ENCODE measurements around the gene OCA2. TPM values are rescaled to one million over a fixed set of nuclear protein-coding genes. Genes with fewer than 3 reads are reported as not detected.

The OCA2 gene
- polyA plus RNA-seq, 1 donor (not counting 4 experiments of a cell fraction or from before 2014, with no cell fraction given), result 0.05 TPM

DNA sequence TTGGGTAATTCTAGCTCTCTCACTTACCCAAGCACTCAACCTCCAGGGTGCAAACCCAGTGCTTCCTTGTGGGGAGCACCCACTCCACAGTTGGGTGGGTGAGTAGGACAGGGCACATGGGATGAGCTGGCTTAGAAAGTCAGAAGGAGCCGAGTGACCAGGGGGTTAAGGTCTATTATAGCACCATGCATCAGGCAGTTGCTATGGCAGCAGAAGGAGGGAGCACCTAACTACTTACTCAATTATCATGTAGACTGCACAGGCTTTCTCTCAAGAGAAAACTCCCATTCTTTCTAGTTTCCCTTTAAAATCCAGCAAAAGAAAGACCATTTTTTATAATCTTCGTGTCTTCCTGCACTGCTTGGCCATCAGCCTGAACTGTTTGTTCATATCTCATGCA, 163.0 kb downstream of the OCA2 start:
- Histone ChIP-seq H3K27me3 (ENCODE audit: control insufficient read depth, extremely low read depth, insufficient read depth, low read length) (no peaks in the 10 kb centered on the region), H3K27ac (ENCODE audit: control insufficient read depth, insufficient read depth, low read length) (no peak overlapping the region), H3K9me3 (ENCODE audit: control insufficient read depth, low read depth, low read length) (no peaks in the 10 kb centered on the region), H3K4me2 (ENCODE audit: control insufficient read depth, extremely low read depth, insufficient read depth, low read depth, low read length) (no peak overlapping the region), H3K9ac (ENCODE audit: control insufficient read depth, extremely low read depth, insufficient read depth, low read length) (no peak overlapping the region), H3K9me1 (ENCODE audit: control insufficient read depth, extremely low read depth, insufficient read depth, low read length) (no peaks in the 10 kb centered on the region), H2AFZ (ENCODE audit: control insufficient read depth, low read length) (no peak overlapping the region), H3K4me1 (ENCODE audit: control insufficient read depth, extremely low read depth, insufficient read depth, low read length) (no peaks in the 10 kb centered on the region), H3K4me3 (ENCODE audit: control insufficient read depth in 2 of 3, extremely low read depth in 1 of 3, insufficient read depth in 2 of 3, low read depth in 1 of 3, low read length in 3 of 3) (no peak overlapping the region), H4K20me1 (ENCODE audit: control insufficient read depth, extremely low read depth, insufficient read depth, low read length) (no peaks in the 10 kb centered on the region), H3K36me3 (ENCODE audit: control insufficient read depth in 2 of 2, extremely low read depth in 1 of 2, insufficient read depth in 2 of 2, low read length in 2 of 2) (no peaks in the 10 kb centered on the region), H3K79me2 (ENCODE audit: control insufficient read depth, insufficient read depth, low read length) (no peaks in the 10 kb centered on the region)
- no peak for FAIRE-seq
- dilution Hi-C loops (cut with MboI; ENCODE audit: extremely low pct_ligation_motif_present, low sequenced_read_pairs), result no loop called here
- no peak for DNase-seq (ENCODE audit: low read depth, low spot score)
- TF ChIP-seq, protein P1, sequence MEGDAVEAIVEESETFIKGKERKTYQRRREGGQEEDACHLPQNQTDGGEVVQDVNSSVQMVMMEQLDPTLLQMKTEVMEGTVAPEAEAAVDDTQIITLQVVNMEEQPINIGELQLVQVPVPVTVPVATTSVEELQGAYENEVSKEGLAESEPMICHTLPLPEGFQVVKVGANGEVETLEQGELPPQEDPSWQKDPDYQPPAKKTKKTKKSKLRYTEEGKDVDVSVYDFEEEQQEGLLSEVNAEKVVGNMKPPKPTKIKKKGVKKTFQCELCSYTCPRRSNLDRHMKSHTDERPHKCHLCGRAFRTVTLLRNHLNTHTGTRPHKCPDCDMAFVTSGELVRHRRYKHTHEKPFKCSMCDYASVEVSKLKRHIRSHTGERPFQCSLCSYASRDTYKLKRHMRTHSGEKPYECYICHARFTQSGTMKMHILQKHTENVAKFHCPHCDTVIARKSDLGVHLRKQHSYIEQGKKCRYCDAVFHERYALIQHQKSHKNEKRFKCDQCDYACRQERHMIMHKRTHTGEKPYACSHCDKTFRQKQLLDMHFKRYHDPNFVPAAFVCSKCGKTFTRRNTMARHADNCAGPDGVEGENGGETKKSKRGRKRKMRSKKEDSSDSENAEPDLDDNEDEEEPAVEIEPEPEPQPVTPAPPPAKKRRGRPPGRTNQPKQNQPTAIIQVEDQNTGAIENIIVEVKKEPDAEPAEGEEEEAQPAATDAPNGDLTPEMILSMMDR (optimal IDR thresholded peaks at IDR 0.05 in 1 of 3, IDR thresholded peaks at IDR 0.05 in 1 of 3, conservative IDR thresholded peaks at IDR 0.05 in 1 of 3; ENCODE audit: extremely low read depth in 1 of 3, insufficient read depth in 2 of 3, low read length in 3 of 3), result no peak
- no peak for TF ChIP-seq EZH2 (IDR thresholded peaks at IDR 0.05; ENCODE audit: low read length)

DNA sequence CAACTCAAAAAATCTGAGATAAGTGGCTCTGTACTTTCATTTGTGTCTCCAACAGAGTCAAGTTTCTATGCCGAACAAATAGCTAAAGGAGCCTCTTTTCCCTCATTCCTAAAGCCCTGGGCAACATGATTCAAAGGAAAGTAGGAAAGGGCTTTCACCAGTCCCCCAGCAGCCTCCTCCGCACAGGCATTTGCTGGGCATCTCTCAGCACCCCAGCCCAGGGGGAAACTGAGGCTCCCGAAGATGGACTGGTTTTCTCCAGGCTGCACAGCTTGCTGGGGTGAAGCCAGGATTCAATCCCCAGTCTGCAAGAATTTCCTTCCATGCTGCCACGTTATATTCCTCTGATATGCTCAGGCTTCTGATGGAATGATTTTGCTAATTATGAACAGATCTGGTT, 163.8 kb downstream of the OCA2 start:
- Histone ChIP-seq H3K9me3 (ENCODE audit: control insufficient read depth, low read depth, low read length) (no peaks in the 10 kb centered on the region), H3K27me3 (ENCODE audit: control insufficient read depth, extremely low read depth, insufficient read depth, low read length) (no peaks in the 10 kb centered on the region), H3K9me1 (ENCODE audit: control insufficient read depth, extremely low read depth, insufficient read depth, low read length) (no peaks in the 10 kb centered on the region), H3K4me1 (ENCODE audit: control insufficient read depth, extremely low read depth, insufficient read depth, low read length) (no peaks in the 10 kb centered on the region), H3K4me2 (ENCODE audit: control insufficient read depth, extremely low read depth, insufficient read depth, low read depth, low read length) (no peak overlapping the region), H3K36me3 (ENCODE audit: control insufficient read depth in 2 of 2, extremely low read depth in 1 of 2, insufficient read depth in 2 of 2, low read length in 2 of 2) (no peaks in the 10 kb centered on the region), H3K79me2 (ENCODE audit: control insufficient read depth, insufficient read depth, low read length) (no peaks in the 10 kb centered on the region), H3K27ac (ENCODE audit: control insufficient read depth, insufficient read depth, low read length) (no peak overlapping the region), H4K20me1 (ENCODE audit: control insufficient read depth, extremely low read depth, insufficient read depth, low read length) (no peaks in the 10 kb centered on the region), H3K4me3 (ENCODE audit: control insufficient read depth in 2 of 3, extremely low read depth in 1 of 3, insufficient read depth in 2 of 3, low read depth in 1 of 3, low read length in 3 of 3) (no peak overlapping the region), H3K9ac (ENCODE audit: control insufficient read depth, extremely low read depth, insufficient read depth, low read length) (no peak overlapping the region), H2AFZ (ENCODE audit: control insufficient read depth, low read length) (no peak overlapping the region)
- no peak for TF ChIP-seq EZH2 (IDR thresholded peaks at IDR 0.05; ENCODE audit: low read length)
- TF ChIP-seq, protein P1 (optimal IDR thresholded peaks at IDR 0.05 in 1 of 3, IDR thresholded peaks at IDR 0.05 in 1 of 3, conservative IDR thresholded peaks at IDR 0.05 in 1 of 3; ENCODE audit: extremely low read depth in 1 of 3, insufficient read depth in 2 of 3, low read length in 3 of 3), result no peak
- DNase-seq (ENCODE audit: low read depth, low spot score) (no peak), FAIRE-seq (no peak)
- dilution Hi-C loops (cut with MboI; ENCODE audit: extremely low pct_ligation_motif_present, low sequenced_read_pairs), result no loop called here
